Fibroblast of lung (primary cell): ENCODE data around the gene TBRG4. TPM values are rescaled to one million over a fixed set of nuclear protein-coding genes. Genes with fewer than 3 reads are reported as not detected.
"Not testable (repeated sequence)": the region's sequence is repeated elsewhere in the genome, so short reads cannot be mapped to it uniquely, and the experiment has no call there.

ENCODE experiments used
- DNase-seq, 2 donors: peaks; one replicate each; pipeline versions ENCODE4 v3.0.0 to v3.0.0-alpha.2; 2010; ENCODE audit warnings: low read depth in 2 of 2
- H2AFZ ChIP-seq: 2 replicates; pipeline ENCODE4 v1.5.1; 2012; ENCODE audit warnings: low read length, control low read depth, inconsistent platforms
- H3K27ac ChIP-seq: 2 replicates; pipeline ENCODE4 v1.5.1; 2011; ENCODE audit warnings: low read length, control low read depth; ENCODE audit not compliant: insufficient read depth
- H3K27me3 ChIP-seq: 2 replicates; pipeline ENCODE4 v1.5.1; 2011; ENCODE audit warnings: mild to moderate bottlenecking, low read length; ENCODE audit not compliant: control insufficient read depth, insufficient read depth
- H3K36me3 ChIP-seq: 2 replicates; pipeline ENCODE4 v1.5.1; 2011; ENCODE audit warnings: low read length; ENCODE audit not compliant: control insufficient read depth, insufficient read depth
- H3K4me1 ChIP-seq: 2 replicates; pipeline ENCODE4 v1.5.1; 2011; ENCODE audit warnings: low read length; ENCODE audit not compliant: control insufficient read depth, insufficient read depth; ENCODE audit errors: extremely low read depth
- H3K4me2 ChIP-seq: 2 replicates; pipeline ENCODE4 v1.5.1; 2011; ENCODE audit warnings: low read length, control low read depth; ENCODE audit not compliant: insufficient read depth; ENCODE audit errors: extremely low read depth
- H3K4me3 ChIP-seq, 4 experiments: fragments of 200-600 bp in 1 of 4; sonication (generic) in 1 of 4; replicated peaks in 1 of 4; 2 replicates each; pipeline ENCODE4 v1.5.1; 2011 to 2016; ENCODE audit warnings: low read length in 4 of 4, low read depth in 3 of 4, mild to moderate bottlenecking in 3 of 4, control low read depth in 2 of 4, inconsistent platforms in 1 of 4, mixed read lengths in 1 of 4; ENCODE audit not compliant: insufficient read depth in 1 of 4; ENCODE audit errors: control extremely low read depth in 1 of 4
- H3K79me2 ChIP-seq: 2 replicates; pipeline ENCODE4 v1.5.1; 2012; ENCODE audit warnings: mild to moderate bottlenecking, low read length, inconsistent platforms; ENCODE audit not compliant: control insufficient read depth, insufficient read depth
- H3K9ac ChIP-seq: 2 replicates; pipeline ENCODE4 v1.5.1; 2011; ENCODE audit warnings: mild to moderate bottlenecking, low read length, control low read depth; ENCODE audit not compliant: insufficient read depth
- H3K9me3 ChIP-seq: 2 replicates; pipeline ENCODE4 v1.5.1; 2012; ENCODE audit warnings: low read depth, low read length; ENCODE audit not compliant: control insufficient read depth, insufficient read depth
- H4K20me1 ChIP-seq: 2 replicates; pipeline ENCODE4 v1.5.1; 2011; ENCODE audit warnings: low read length; ENCODE audit not compliant: control insufficient read depth, insufficient read depth; ENCODE audit errors: extremely low read depth
- EZH2 ChIP-seq: IDR thresholded peaks from 2 replicates; pipeline ENCODE4 v1.5.1; 2012; ENCODE audit warnings: low read length, control low read depth, mild to moderate bottlenecking; ENCODE audit errors: missing control alignments
- polyA plus RNA-seq, 2 donors: library from polyadenylated mRNA; depleted of rRNA in 1 of 2; stranded (reverse) in 1 of 2; unstranded in 1 of 2; fragments of >200 nt; gene quantifications; 2 replicates each; pipeline ENCODE4 v1.2.1, GENCODE V29; 2011 to 2012; ENCODE audit warnings: missing spikeins in 1 of 2
- total RNA-seq: library from RNA; depleted of rRNA; stranded (reverse); fragments of >200 nt; gene quantifications from 2 replicates; pipeline ENCODE4 v1.2.1, GENCODE V29; 2014
- TF ChIP-seq, protein P1 (sequence below), 2 donors: IDR thresholded peaks in 1 of 2; conservative IDR thresholded peaks in 1 of 2; 1 replicate in 1 of 2; 2 replicates in 1 of 2; pipeline ENCODE4 v1.5.1; 2011 to 2012; ENCODE audit warnings: low read length in 2 of 2, control low read depth in 1 of 2, inconsistent platforms in 1 of 2, low read depth in 1 of 2, mild to moderate bottlenecking in 1 of 2

TBRG4 gene
- total and polyA plus RNA-seq, 2 donors (not counting 1 experiment from before 2014, with no cell fraction given): 27.4 to 52.2 TPM

- H3K27me3 ChIP-seq: peaks cover 7% of the 10 kb centered on the region
- no peak overlapping the region for H3K4me3 ChIP-seq
- H3K9ac ChIP-seq: no peak overlapping the region
- no peak overlapping the region for H3K27ac ChIP-seq
- H3K4me1 ChIP-seq: peaks cover 2% of the 10 kb centered on the region
- no peak overlapping the region for H2AFZ ChIP-seq
- no peaks in the 10 kb centered on the region for H3K79me2 ChIP-seq
- H3K36me3 ChIP-seq: no peaks in the 10 kb centered on the region
- no peak for TF ChIP-seq EZH2
- TF ChIP-seq, protein P1, sequence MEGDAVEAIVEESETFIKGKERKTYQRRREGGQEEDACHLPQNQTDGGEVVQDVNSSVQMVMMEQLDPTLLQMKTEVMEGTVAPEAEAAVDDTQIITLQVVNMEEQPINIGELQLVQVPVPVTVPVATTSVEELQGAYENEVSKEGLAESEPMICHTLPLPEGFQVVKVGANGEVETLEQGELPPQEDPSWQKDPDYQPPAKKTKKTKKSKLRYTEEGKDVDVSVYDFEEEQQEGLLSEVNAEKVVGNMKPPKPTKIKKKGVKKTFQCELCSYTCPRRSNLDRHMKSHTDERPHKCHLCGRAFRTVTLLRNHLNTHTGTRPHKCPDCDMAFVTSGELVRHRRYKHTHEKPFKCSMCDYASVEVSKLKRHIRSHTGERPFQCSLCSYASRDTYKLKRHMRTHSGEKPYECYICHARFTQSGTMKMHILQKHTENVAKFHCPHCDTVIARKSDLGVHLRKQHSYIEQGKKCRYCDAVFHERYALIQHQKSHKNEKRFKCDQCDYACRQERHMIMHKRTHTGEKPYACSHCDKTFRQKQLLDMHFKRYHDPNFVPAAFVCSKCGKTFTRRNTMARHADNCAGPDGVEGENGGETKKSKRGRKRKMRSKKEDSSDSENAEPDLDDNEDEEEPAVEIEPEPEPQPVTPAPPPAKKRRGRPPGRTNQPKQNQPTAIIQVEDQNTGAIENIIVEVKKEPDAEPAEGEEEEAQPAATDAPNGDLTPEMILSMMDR (conservative IDR thresholded peaks at IDR 0.05 in 1 of 2, IDR thresholded peaks at IDR 0.05 in 1 of 2; ENCODE audit: low read depth in 1 of 2, low read length in 2 of 2): no peak
- no peaks in the 10 kb centered on the region for H3K9me3 ChIP-seq
- H4K20me1 ChIP-seq: no peaks in the 10 kb centered on the region
- no peak for DNase-seq
- no peak overlapping the region for H3K4me2 ChIP-seq
Observed at GRCh38 chr7:45117582-45117981, 6.1 kb upstream of the TBRG4 start.

DNA sequence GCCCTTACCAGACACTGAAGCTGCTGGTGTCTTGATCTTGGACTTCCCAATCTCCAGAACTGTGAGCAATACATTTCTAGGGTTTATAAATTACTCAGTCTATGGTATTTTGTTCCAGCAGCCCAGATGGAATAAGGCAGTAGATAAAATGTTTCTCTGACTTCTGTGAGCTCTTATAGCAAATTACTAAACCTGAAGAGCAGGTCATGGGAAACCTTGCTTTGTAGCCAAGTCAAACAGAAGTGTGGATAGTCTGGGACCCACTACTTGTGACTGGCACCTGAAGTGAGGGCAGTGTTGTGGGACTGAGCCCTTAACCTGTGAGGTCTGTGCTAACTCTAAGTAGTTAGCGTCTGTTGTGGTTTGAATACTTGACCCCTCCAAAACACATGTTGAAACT, 4.6 kb upstream of the TBRG4 start:
- H3K9me3 ChIP-seq: no peaks in the 10 kb centered on the region
- H3K79me2 ChIP-seq: peaks cover 5% of the 10 kb centered on the region
- no peak overlapping the region for H3K4me2 ChIP-seq
- peaks cover 6% of the 10 kb centered on the region for H3K4me1 ChIP-seq
- no peak for DNase-seq
- no peak overlapping the region for H2AFZ ChIP-seq
- TF ChIP-seq, protein P1 (conservative IDR thresholded peaks at IDR 0.05 in 1 of 2, IDR thresholded peaks at IDR 0.05 in 1 of 2; ENCODE audit: low read depth in 1 of 2, low read length in 2 of 2): no peak
- TF ChIP-seq EZH2: no peak
- no peaks in the 10 kb centered on the region for H4K20me1 ChIP-seq
- no peak overlapping the region for H3K27ac ChIP-seq
- H3K27me3 ChIP-seq: peaks cover 7% of the 10 kb centered on the region
- no peak overlapping the region for H3K4me3 ChIP-seq
- H3K36me3 ChIP-seq: no peaks in the 10 kb centered on the region
- no peak overlapping the region for H3K9ac ChIP-seq

- peaks cover 7% of the 10 kb centered on the region for H3K4me1 ChIP-seq
- H3K27me3 ChIP-seq: peaks cover 7% of the 10 kb centered on the region
- H3K36me3 ChIP-seq: no peaks in the 10 kb centered on the region
- H3K27ac ChIP-seq: no peak overlapping the region
- no peaks in the 10 kb centered on the region for H4K20me1 ChIP-seq
- H3K79me2 ChIP-seq: peaks cover 15% of the 10 kb centered on the region
- H3K9me3 ChIP-seq: no peaks in the 10 kb centered on the region
- H3K4me3 ChIP-seq: no peak overlapping the region
- no peak overlapping the region for H2AFZ ChIP-seq
- no peak overlapping the region for H3K4me2 ChIP-seq
- no peak for DNase-seq
- no peak overlapping the region for H3K9ac ChIP-seq
- TF ChIP-seq, protein P1 (conservative IDR thresholded peaks at IDR 0.05 in 1 of 2, IDR thresholded peaks at IDR 0.05 in 1 of 2; ENCODE audit: low read depth in 1 of 2, low read length in 2 of 2): no peak
- TF ChIP-seq EZH2: no peak
Observed at GRCh38 chr7:45114926-45115325, 3.4 kb upstream of the TBRG4 start.

DNA sequence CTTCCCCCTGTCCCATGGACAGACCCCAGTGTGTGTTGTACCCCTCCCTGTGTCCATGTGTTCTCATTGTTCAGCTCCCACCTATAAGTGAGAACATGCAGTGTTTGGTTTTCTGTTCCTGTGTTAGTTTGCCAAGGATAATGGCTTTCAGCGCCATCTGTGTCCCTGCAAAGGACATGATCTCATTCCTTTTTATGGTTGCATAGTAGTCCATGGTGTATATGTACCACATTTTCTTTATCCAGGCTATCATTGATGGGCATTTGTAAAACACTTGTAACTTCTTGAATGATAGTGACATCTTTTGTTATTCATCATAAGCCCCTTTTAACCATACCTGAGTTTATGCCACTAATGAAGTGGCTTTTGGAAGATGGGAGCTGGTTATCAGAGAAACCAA, 2.8 kb upstream of the TBRG4 start:
- H3K9me3 ChIP-seq, DNase-seq, H3K9ac ChIP-seq, H3K4me3 ChIP-seq, H3K27ac ChIP-seq, H3K36me3 ChIP-seq, H3K4me2 ChIP-seq, H3K4me1 ChIP-seq, H2AFZ ChIP-seq, H4K20me1 ChIP-seq, H3K27me3 ChIP-seq: not testable (repeated sequence)
- H3K79me2 ChIP-seq: peaks cover 21% of the 10 kb centered on the region
